GM19240 (cell line): ENCODE results near the gene FNDC1.
"Not testable (repeated sequence)": the region's sequence is repeated elsewhere in the genome, so short reads cannot be mapped to it uniquely, and the experiment has no call there.

Experiments used
- DNase-seq: peaks from one replicate; pipeline ENCODE4 v3.0.0; 2011; ENCODE audit warnings: low spot score; ENCODE audit not compliant: insufficient read length

Gene FNDC1

GRCh38 chr6:159169193-159169555, at the start of gene FNDC1:
FNDC1 (plus strand) TSS chr6:159169400; CDS start chr6:159169597, 197 bp downstream.
- peak; percentile 30 for DNase-seq

- DNase-seq: no peak
Measured at GRCh38 chr6:159119791-159120190, 49.4 kb upstream of the FNDC1 start.

- no peak for DNase-seq
Measured at GRCh38 chr6:159121486-159121885, 47.7 kb upstream of the FNDC1 start.

GRCh38 chr6:159122453-159122852, 46.7 kb upstream of the FNDC1 start:
- DNase-seq: no peak

GRCh38 chr6:159123831-159124230, 45.4 kb upstream of the FNDC1 start:
- DNase-seq: not testable (repeated sequence)

GRCh38 chr6:159125014-159125609, 44.1 kb upstream of the FNDC1 start:
- DNase-seq: no peak

GRCh38 chr6:159125951-159126352, 43.2 kb upstream of the FNDC1 start:
- no peak for DNase-seq

GRCh38 chr6:159126590-159126989, 42.6 kb upstream of the FNDC1 start:
- DNase-seq: no peak

- DNase-seq: no peak
Measured at GRCh38 chr6:159127701-159128100, 41.5 kb upstream of the FNDC1 start.

- no peak for DNase-seq
Measured at GRCh38 chr6:159128978-159129377, 40.2 kb upstream of the FNDC1 start.

GRCh38 chr6:159130846-159131245, 38.4 kb upstream of the FNDC1 start:
- no peak for DNase-seq

- DNase-seq: no peak
Measured at GRCh38 chr6:159131709-159132108, 37.5 kb upstream of the FNDC1 start.

- no peak for DNase-seq
Measured at GRCh38 chr6:159132664-159133063, 36.5 kb upstream of the FNDC1 start.

GRCh38 chr6:159134701-159135364, 34.4 kb upstream of the FNDC1 start:
- DNase-seq: peak; percentile 38

GRCh38 chr6:159137676-159138075, 31.5 kb upstream of the FNDC1 start:
- DNase-seq: no peak

- no peak for DNase-seq
Measured at GRCh38 chr6:159142531-159142930, 26.7 kb upstream of the FNDC1 start.

- DNase-seq: no peak
Measured at GRCh38 chr6:159148641-159149040, 20.6 kb upstream of the FNDC1 start.

GRCh38 chr6:159149641-159150040, 19.6 kb upstream of the FNDC1 start:
- no peak for DNase-seq

GRCh38 chr6:159151266-159151855, 17.8 kb upstream of the FNDC1 start:
- no peak for DNase-seq

- no peak for DNase-seq
Measured at GRCh38 chr6:159152041-159152440, 17.2 kb upstream of the FNDC1 start.

- DNase-seq: no peak
Measured at GRCh38 chr6:159152782-159153181, 16.4 kb upstream of the FNDC1 start.

- DNase-seq: no peak
Measured at GRCh38 chr6:159155679-159156078, 13.5 kb upstream of the FNDC1 start.

- DNase-seq: no peak
Measured at GRCh38 chr6:159156089-159156488, 13.1 kb upstream of the FNDC1 start.
